ENCODE results near the gene GPR17.
A peak's percentile ranks its signal among the peaks of the same experiment; 100 is the strongest.

The GPR17 gene

GRCh38 chr2:127695491-127696472 is 49.8 kb downstream of the GPR17 start:
- peak; percentile 35 for DNase-seq

DNA sequence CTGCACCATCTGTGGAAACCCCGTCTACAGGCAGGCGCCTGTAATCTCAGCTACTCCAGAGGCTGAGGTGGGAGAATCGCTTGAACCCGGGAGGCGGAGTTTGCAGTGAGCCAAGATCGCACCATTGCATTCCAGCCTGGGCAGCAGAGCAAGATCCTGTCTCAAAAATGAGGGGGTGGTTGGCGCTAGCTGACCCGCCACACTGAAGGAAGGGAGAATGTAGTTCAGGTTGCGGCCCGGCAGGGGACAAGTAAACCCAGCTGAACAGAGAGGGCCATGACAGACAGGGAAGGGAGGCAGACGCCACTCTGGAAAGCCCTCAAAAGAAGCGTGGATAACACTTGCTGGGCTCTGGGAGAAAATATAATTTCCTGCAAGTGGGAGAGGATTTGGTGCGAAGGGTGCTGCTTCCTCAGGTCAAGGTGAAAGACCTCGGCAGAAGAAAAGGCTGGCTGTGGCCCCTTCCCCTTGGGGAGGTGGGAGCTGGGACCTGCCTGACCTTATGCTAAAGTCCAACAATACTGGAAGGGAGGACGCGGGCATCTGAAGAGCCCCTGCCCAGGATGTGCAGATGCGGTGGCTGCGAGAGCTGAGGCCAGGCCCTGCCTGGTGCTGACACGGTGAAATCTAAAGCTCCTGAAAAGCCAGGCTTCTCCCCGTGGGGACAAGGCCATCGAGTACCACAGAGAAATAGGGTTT is 51.7 kb downstream of the GPR17 start:
- no peak for DNase-seq

GRCh38 chr2:127698553-127699355 is 52.8 kb downstream of the GPR17 start:
- no peak for DNase-seq

DNA sequence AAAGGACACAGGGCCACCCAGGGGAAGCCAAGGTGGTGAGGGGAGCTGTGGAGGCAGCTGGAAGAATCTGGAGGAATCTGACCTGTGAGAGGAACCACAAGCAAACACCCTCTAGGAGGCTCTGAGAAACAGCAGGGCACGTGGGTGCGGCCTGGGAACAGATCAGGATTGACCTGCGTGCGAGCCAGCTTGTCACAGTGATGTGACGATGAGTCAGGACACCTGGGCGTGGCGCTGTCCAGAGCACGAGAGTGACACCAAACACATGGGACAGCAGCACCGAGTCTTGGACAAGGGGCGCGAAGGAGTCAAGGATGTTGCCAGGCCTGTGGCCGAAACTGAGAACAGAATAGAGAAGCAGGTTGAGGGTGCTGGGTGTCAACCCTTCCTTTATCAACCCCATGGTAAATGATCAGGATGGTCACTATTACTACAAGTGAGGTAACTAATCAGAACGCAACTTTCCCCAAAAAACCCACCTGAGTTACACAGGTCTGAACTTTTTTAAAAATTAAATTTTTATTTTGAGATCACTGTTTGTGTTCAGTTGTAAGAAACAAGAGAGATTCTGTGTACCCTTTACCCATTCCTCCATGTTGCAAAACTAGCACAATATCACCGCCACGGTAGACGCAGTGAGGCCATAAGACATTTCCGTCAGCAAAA is 54.7 kb downstream of the GPR17 start:
- peak; percentile 16 for DNase-seq

- peak; percentile 91 for DNase-seq
These were observed 55.3 kb downstream of the GPR17 start, which contains the start of gene SFT2D3 for GRCh38 chr2:127701193-127701650. SFT2D3 (plus strand) TSS chr2:127701497; CDS start chr2:127701529, 32 bp downstream.

GRCh38 chr2:127701651-127702394 is 55.9 kb downstream of the GPR17 start:
- DNase-seq: peak; percentile 81

Measured in activated naive CD4-positive, alpha-beta T cell treated with Interleukin-2 at 50 U/mL for 16 hours (primary cell).